Endodermal cell (in vitro differentiated cells): Measurements from ENCODE around the gene PLEKHM3. TPM values are rescaled to one million over a fixed set of nuclear protein-coding genes. Genes with fewer than 3 reads are reported as not detected.
A peak's percentile ranks its signal among the peaks of the same experiment; 100 is the strongest.

Source experiments
- DNase-seq: peaks from one replicate; pipeline ENCODE4 v3.0.0-alpha.2; 2017
- H3K27ac ChIP-seq: 2 replicates; pipeline ENCODE4 v1.5.1; 2013; ENCODE audit warnings: mild to moderate bottlenecking, low read depth, low read length, moderate library complexity
- H3K27me3 ChIP-seq: 2 replicates; pipeline ENCODE4 v1.6.1; 2013; ENCODE audit warnings: mild to moderate bottlenecking, low read length, moderate library complexity; ENCODE audit not compliant: insufficient read depth, control insufficient read depth, poor library complexity, severe bottlenecking
- H3K36me3 ChIP-seq: 2 replicates; pipeline ENCODE4 v1.7.0; 2013; ENCODE audit warnings: mild to moderate bottlenecking, low read length, moderate library complexity; ENCODE audit not compliant: control insufficient read depth, insufficient read depth
- H3K4me1 ChIP-seq: one replicate; pipeline ENCODE4 v1.7.0; 2013; ENCODE audit warnings: low read length; ENCODE audit not compliant: control insufficient read depth, insufficient read depth
- H3K4me3 ChIP-seq: 2 replicates; pipeline ENCODE4 v1.5.1; 2013; ENCODE audit warnings: mild to moderate bottlenecking, low read length, moderate library complexity
- H3K9ac ChIP-seq: 2 replicates; pipeline ENCODE4 v1.6.1; 2013; ENCODE audit warnings: mild to moderate bottlenecking, low read length, moderate library complexity; ENCODE audit not compliant: poor library complexity, severe bottlenecking; ENCODE audit errors: extremely low read depth
- H3K9me3 ChIP-seq: 2 replicates; pipeline ENCODE4 v1.6.1; 2013; ENCODE audit warnings: mild to moderate bottlenecking, low read length, moderate library complexity; ENCODE audit not compliant: control insufficient read depth
- H3K27ac Mint-ChIP-seq: 2 replicates; pipeline ENCODE4 v1.8.0; 2020; ENCODE audit warnings: mixed read lengths
- H3K27me3 Mint-ChIP-seq: 2 replicates; pipeline ENCODE4 v1.8.0; 2021; ENCODE audit warnings: mild to moderate bottlenecking, mixed read lengths; ENCODE audit not compliant: insufficient read depth
- H3K36me3 Mint-ChIP-seq: 2 replicates; pipeline ENCODE4 v1.8.0; 2020; ENCODE audit warnings: low read depth, mixed read lengths
- H3K4me1 Mint-ChIP-seq: 2 replicates; pipeline ENCODE4 v1.8.0; 2020; ENCODE audit warnings: mixed read lengths
- H3K4me3 Mint-ChIP-seq: 2 replicates; pipeline ENCODE4 v1.8.0; 2020; ENCODE audit warnings: mild to moderate bottlenecking, moderate library complexity, mixed read lengths
- H3K9me3 Mint-ChIP-seq: 2 replicates; pipeline ENCODE4 v1.8.0; 2020; ENCODE audit warnings: mild to moderate bottlenecking, mixed read lengths
- CTCF ChIP-seq: fragments of 200-600 bp; sonication (generic); conservative IDR thresholded peaks from 2 replicates; pipeline ENCODE4 v1.5.0; 2021; ENCODE audit warnings: antibody characterized with exemption, mild to moderate bottlenecking
- WGBS, 2 experiments: methylation state at CpG; one replicate each; pipeline versions ENCODE4 v1.1.5 to v1.1.7; 2013; ENCODE audit warnings: missing lambda C conversion rate in 2 of 2, mixed read lengths in 1 of 2; ENCODE audit not compliant: insufficient coverage in 1 of 2, insufficient read length in 1 of 2; 5-methylcytosine and 5-hydroxymethylcytosine counted together
- total RNA-seq, 2 donors: library from RNA; stranded (reverse); fragmentation: NEBNext Ultra II Directional in 1 of 2; extraction: Animal tissue kit (Norgen Biotek cat#: 25700) in 1 of 2; gene quantifications; 2 replicates in 1 of 2; 3 replicates in 1 of 2; pipeline ENCODE4 v1.2.1, GENCODE V29; 2021

The PLEKHM3 gene
- total RNA-seq, 2 donors from 2014 or later = 13.3 to 17.9 TPM

- no peak for DNase-seq
- Mint-ChIP-seq H3K9me3 (no peaks in the 10 kb centered on the region), H3K4me3 (no peak overlapping the region), H3K36me3 (peaks cover 2% of the 10 kb centered on the region), H3K4me1 (peaks cover 42% of the 10 kb centered on the region), H3K27ac (peak overlapping the region; percentile 89), H3K27me3 (no peaks in the 10 kb centered on the region)
- H3K9ac ChIP-seq = no peak overlapping the region
- peaks cover 18% of the 10 kb centered on the region for H3K4me1 ChIP-seq
- no peak for TF ChIP-seq CTCF
- H3K36me3 ChIP-seq = no peaks in the 10 kb centered on the region
- no peaks in the 10 kb centered on the region for H3K27me3 ChIP-seq
- WGBS, 2 experiments = 50 to 79% methylated on average over 1 to 2 of the region's 2 CpGs
- no peak overlapping the region for H3K4me3 ChIP-seq
- no peak overlapping the region for H3K27ac ChIP-seq
- H3K9me3 ChIP-seq = no peaks in the 10 kb centered on the region
Observed at GRCh38 chr2:207844648-207845047, 180.7 kb downstream of the PLEKHM3 start.

- Mint-ChIP-seq H3K27ac (no peak overlapping the region), H3K9me3 (no peaks in the 10 kb centered on the region), H3K4me3 (no peak overlapping the region), H3K27me3 (no peaks in the 10 kb centered on the region), H3K36me3 (peaks cover 2% of the 10 kb centered on the region), H3K4me1 (peaks cover 30% of the 10 kb centered on the region)
- Histone ChIP-seq H3K27ac (no peak overlapping the region), H3K9ac (no peak overlapping the region), H3K4me1 (peaks cover 5% of the 10 kb centered on the region), H3K36me3 (no peaks in the 10 kb centered on the region), H3K4me3 (no peak overlapping the region), H3K9me3 (no peaks in the 10 kb centered on the region), H3K27me3 (no peaks in the 10 kb centered on the region)
- no peak for DNase-seq
- 88 to 100% methylated on average over 1 of the region's 1 CpG for WGBS, 2 experiments
- TF ChIP-seq CTCF = no peak
Observed at GRCh38 chr2:207840101-207840500, 185.2 kb downstream of the PLEKHM3 start.

GRCh38 chr2:207839575-207839974 is 185.8 kb downstream of the PLEKHM3 start:
- Histone ChIP-seq H3K4me1 (peaks cover 2% of the 10 kb centered on the region), H3K4me3 (no peak overlapping the region), H3K27me3 (no peaks in the 10 kb centered on the region), H3K9me3 (no peaks in the 10 kb centered on the region), H3K9ac (no peak overlapping the region), H3K36me3 (no peaks in the 10 kb centered on the region), H3K27ac (no peak overlapping the region)
- WGBS, 2 experiments = 93% methylated on average over 3 of the region's 3 CpGs; no CpG with 5 or more reads in 1 of the 2 experiments
- TF ChIP-seq CTCF = no peak
- Mint-ChIP-seq H3K4me1 (peaks cover 25% of the 10 kb centered on the region), H3K27ac (no peak overlapping the region), H3K36me3 (peaks cover 3% of the 10 kb centered on the region), H3K4me3 (no peak overlapping the region), H3K9me3 (no peaks in the 10 kb centered on the region), H3K27me3 (no peaks in the 10 kb centered on the region)
- DNase-seq = peak; percentile 23
